ENCODE results near the gene SIK3.

Gene SIK3

DNA sequence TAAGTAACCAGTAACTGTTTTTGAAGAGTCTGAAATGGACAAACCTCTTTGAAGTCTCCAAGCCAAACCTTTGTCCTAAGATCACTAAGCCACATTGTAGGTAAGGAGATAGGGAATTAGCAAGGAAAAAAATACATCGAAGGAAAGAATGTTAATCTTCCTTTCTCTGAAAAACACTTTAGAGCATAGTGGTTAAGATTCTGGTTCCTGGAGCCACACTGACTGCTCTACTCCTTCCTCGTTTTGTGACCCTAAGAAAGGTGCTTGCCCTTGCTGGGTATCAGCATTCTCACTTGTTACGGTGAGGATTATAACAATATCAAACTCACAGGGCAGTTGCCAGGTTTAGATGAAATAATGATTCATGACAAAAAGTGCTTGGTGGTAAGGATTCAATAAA lies 104.0 kb downstream of the SIK3 start:
- TF ChIP-seq RAD21 (IDR thresholded peaks at IDR 0.05; ENCODE audit: low read depth) (no peak), CEBPB (IDR thresholded peaks at IDR 0.05) (no peak), FOXM1 (IDR thresholded peaks at IDR 0.05; ENCODE audit: borderline replicate concordance, low read depth) (no peak), TAF1 (IDR thresholded peaks at IDR 0.05; ENCODE audit: low read depth) (no peak), EGR1 (IDR thresholded peaks at IDR 0.05) (no peak), NFIC (IDR thresholded peaks at IDR 0.05) (no peak), TEAD4 (IDR thresholded peaks at IDR 0.05) (no peak)
- TF ChIP-seq, protein P1, sequence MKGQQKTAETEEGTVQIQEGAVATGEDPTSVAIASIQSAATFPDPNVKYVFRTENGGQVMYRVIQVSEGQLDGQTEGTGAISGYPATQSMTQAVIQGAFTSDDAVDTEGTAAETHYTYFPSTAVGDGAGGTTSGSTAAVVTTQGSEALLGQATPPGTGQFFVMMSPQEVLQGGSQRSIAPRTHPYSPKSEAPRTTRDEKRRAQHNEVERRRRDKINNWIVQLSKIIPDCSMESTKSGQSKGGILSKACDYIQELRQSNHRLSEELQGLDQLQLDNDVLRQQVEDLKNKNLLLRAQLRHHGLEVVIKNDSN (IDR thresholded peaks at IDR 0.05): no peak

DNA sequence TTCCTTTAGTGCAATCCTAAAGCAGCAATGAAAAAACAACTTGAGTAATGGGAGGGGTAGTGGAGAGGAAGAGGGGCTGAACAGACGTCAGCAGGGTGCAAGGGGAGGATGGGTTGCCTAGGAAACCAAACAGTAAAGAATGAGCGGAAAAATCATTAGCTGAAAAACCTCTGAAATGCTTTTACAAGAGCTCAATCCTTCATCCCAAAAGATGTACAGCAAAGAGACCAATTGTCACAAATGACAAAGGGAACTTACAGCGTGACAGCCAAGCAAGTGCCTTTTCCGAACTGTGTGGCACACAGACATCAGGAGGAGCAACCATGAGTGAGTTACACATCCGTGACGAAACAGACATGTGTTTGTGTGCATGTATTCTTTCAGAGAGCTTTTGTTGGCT lies 104.6 kb downstream of the SIK3 start:
- TF ChIP-seq ZBTB7A (IDR thresholded peaks at IDR 0.05; ENCODE audit: low read depth): no peak
- TF ChIP-seq NFIC (IDR thresholded peaks at IDR 0.05): no peak
- no peak for TF ChIP-seq CEBPB (IDR thresholded peaks at IDR 0.05)
- TF ChIP-seq, protein P1 (IDR thresholded peaks at IDR 0.05): no peak
- TF ChIP-seq TEAD4 (IDR thresholded peaks at IDR 0.05): no peak

DNA sequence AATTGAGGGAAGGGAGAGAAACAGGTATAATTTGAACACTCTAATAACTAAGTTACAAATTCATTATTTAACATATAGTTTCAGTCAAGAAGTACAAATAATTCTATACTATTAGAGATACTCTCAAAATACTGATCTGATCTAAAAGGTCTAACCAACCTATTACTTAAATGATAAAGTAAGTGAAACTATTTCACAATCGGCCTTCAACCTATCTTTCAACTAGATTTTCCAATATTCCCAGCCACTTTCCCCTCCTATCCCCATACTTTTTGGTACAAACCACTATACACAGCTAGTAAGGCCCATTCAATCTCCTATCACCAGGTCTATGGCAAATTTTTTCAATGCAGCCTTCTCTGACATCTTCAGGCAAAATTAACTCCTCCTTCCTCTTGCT lies 106.7 kb downstream of the SIK3 start:
- TF ChIP-seq, protein P2, sequence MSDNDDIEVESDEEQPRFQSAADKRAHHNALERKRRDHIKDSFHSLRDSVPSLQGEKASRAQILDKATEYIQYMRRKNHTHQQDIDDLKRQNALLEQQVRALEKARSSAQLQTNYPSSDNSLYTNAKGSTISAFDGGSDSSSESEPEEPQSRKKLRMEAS (IDR thresholded peaks at IDR 0.05): no peak
- no peak for TF ChIP-seq TCF12 (IDR thresholded peaks at IDR 0.05; ENCODE audit: low read depth)
- TF ChIP-seq CEBPB (IDR thresholded peaks at IDR 0.05): no peak
- no peak for TF ChIP-seq TAF1 (IDR thresholded peaks at IDR 0.05; ENCODE audit: low read depth)
- no peak for TF ChIP-seq FOXM1 (IDR thresholded peaks at IDR 0.05; ENCODE audit: borderline replicate concordance, low read depth)
- no peak for TF ChIP-seq ZBTB7A (IDR thresholded peaks at IDR 0.05; ENCODE audit: low read depth)

DNA sequence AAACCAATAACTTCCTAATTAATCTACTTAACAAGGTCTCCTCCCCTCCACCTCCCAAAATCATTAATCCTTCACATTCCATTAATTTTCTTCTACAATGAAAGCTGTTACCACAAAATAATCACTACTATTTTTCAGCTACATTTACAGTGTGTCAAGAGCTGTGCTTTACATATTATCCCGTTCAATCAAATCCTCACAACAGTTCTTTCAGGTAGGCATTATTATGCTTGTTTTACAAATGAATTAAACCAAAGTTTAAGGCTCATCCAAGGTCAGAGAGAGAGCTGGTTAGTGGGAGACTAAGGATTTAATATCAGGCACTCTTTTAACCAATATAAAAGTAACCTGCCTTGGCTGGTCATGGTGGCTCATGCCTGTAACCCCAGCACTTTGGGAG lies 107.4 kb downstream of the SIK3 start:
- TF ChIP-seq TAF1 (IDR thresholded peaks at IDR 0.05; ENCODE audit: low read depth): no peak
- TF ChIP-seq EP300 (IDR thresholded peaks at IDR 0.05; ENCODE audit: borderline replicate concordance): no peak
- no peak for TF ChIP-seq TEAD4 (IDR thresholded peaks at IDR 0.05)
- TF ChIP-seq, protein P3, sequence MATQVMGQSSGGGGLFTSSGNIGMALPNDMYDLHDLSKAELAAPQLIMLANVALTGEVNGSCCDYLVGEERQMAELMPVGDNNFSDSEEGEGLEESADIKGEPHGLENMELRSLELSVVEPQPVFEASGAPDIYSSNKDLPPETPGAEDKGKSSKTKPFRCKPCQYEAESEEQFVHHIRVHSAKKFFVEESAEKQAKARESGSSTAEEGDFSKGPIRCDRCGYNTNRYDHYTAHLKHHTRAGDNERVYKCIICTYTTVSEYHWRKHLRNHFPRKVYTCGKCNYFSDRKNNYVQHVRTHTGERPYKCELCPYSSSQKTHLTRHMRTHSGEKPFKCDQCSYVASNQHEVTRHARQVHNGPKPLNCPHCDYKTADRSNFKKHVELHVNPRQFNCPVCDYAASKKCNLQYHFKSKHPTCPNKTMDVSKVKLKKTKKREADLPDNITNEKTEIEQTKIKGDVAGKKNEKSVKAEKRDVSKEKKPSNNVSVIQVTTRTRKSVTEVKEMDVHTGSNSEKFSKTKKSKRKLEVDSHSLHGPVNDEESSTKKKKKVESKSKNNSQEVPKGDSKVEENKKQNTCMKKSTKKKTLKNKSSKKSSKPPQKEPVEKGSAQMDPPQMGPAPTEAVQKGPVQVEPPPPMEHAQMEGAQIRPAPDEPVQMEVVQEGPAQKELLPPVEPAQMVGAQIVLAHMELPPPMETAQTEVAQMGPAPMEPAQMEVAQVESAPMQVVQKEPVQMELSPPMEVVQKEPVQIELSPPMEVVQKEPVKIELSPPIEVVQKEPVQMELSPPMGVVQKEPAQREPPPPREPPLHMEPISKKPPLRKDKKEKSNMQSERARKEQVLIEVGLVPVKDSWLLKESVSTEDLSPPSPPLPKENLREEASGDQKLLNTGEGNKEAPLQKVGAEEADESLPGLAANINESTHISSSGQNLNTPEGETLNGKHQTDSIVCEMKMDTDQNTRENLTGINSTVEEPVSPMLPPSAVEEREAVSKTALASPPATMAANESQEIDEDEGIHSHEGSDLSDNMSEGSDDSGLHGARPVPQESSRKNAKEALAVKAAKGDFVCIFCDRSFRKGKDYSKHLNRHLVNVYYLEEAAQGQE (IDR thresholded peaks at IDR 0.05; ENCODE audit: low read depth): no peak
- TF ChIP-seq TCF12 (IDR thresholded peaks at IDR 0.05; ENCODE audit: low read depth): no peak
- TF ChIP-seq, protein P1 (IDR thresholded peaks at IDR 0.05): no peak
- TF ChIP-seq, protein P2 (IDR thresholded peaks at IDR 0.05): no peak
- TF ChIP-seq EGR1 (IDR thresholded peaks at IDR 0.05): no peak
- no peak for TF ChIP-seq CEBPB (IDR thresholded peaks at IDR 0.05)
- no peak for TF ChIP-seq CREB1 (IDR thresholded peaks at IDR 0.05; ENCODE audit: low read depth)
- no peak for TF ChIP-seq ZBTB7A (IDR thresholded peaks at IDR 0.05; ENCODE audit: low read depth)
- no peak for TF ChIP-seq RAD21 (IDR thresholded peaks at IDR 0.05; ENCODE audit: low read depth)
- no peak for TF ChIP-seq FOXM1 (IDR thresholded peaks at IDR 0.05; ENCODE audit: borderline replicate concordance, low read depth)
- TF ChIP-seq NFIC (IDR thresholded peaks at IDR 0.05): no peak

DNA sequence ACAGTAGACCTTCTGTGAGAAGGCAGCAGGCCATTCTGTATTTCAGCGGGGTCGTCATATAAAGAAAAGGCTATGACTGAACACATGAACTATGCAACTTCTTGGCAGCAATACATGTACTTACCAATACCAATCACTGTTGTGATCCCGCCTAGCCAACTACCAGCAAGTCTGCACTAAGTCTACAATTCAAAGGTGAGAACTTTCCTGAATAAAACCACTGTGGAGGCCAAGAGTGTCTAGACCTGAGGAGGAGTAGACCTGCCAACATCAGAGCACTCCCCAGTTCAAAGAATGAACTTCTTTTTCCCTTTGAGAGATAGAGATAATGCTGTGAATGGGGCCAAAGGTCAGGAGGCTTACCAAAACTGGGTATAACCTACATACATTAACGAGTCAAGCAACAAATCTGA lies 108.2 kb downstream of the SIK3 start:
- TF ChIP-seq NFIC (IDR thresholded peaks at IDR 0.05) (no peak), TAF1 (IDR thresholded peaks at IDR 0.05; ENCODE audit: low read depth) (no peak), TCF12 (IDR thresholded peaks at IDR 0.05; ENCODE audit: low read depth) (no peak), TEAD4 (IDR thresholded peaks at IDR 0.05) (no peak), RAD21 (IDR thresholded peaks at IDR 0.05; ENCODE audit: low read depth) (no peak), FOXM1 (IDR thresholded peaks at IDR 0.05; ENCODE audit: borderline replicate concordance, low read depth) (no peak), EGR1 (IDR thresholded peaks at IDR 0.05) (no peak), CREB1 (IDR thresholded peaks at IDR 0.05; ENCODE audit: low read depth) (no peak), ZBTB7A (IDR thresholded peaks at IDR 0.05; ENCODE audit: low read depth) (no peak), CEBPB (IDR thresholded peaks at IDR 0.05) (no peak), YY1 (IDR thresholded peaks at IDR 0.05; ENCODE audit: low read depth) (no peak), EP300 (IDR thresholded peaks at IDR 0.05; ENCODE audit: borderline replicate concordance) (no peak)
- TF ChIP-seq, protein P2 (IDR thresholded peaks at IDR 0.05): no peak
- TF ChIP-seq, protein P3 (IDR thresholded peaks at IDR 0.05; ENCODE audit: low read depth): no peak
- TF ChIP-seq, protein P1 (IDR thresholded peaks at IDR 0.05): no peak
